HepG2 (cell line): ENCODE data around the gene RARA. TPM values are rescaled to one million over a fixed set of nuclear protein-coding genes. Genes with fewer than 3 reads are reported as not detected.
A peak's percentile ranks its signal among the peaks of the same experiment; 100 is the strongest.

ENCODE experiments used
- AGO2 ChIP-seq: fragments of 200-400 bp; formaldehyde crosslinking; optimal IDR thresholded peaks from 2 replicates; pipeline ENCODE3; 2017; ENCODE audit warnings: mild to moderate bottlenecking, low read depth, low read length, moderate library complexity
- ARID5B ChIP-seq: IDR thresholded peaks from 2 replicates; pipeline ENCODE4 v1.4.0; 2020; ENCODE audit warnings: mild to moderate bottlenecking, missing genetic modification reagents
- BCL3 ChIP-seq: sonication (generic); formaldehyde crosslinking; IDR thresholded peaks from 2 replicates; pipeline ENCODE4 v1.5.1; 2020; ENCODE audit warnings: mild to moderate bottlenecking, missing genetic modification reagents, moderate library complexity
- HNF1B ChIP-seq: sonication (generic); formaldehyde crosslinking; IDR thresholded peaks from 2 replicates; pipeline ENCODE4 v1.5.1; 2020; ENCODE audit warnings: mild to moderate bottlenecking, moderate library complexity, missing genetic modification reagents
- JUND ChIP-seq: sonication (generic); formaldehyde crosslinking; IDR thresholded peaks from 2 replicates; pipeline ENCODE4 v1.8.0; 2022; ENCODE audit warnings: mild to moderate bottlenecking, missing genetic modification reagents
- KMT2B ChIP-seq: IDR thresholded peaks from 2 replicates; pipeline ENCODE4 v1.6.1; 2016; ENCODE audit warnings: missing genetic modification reagents, missing compliant biosample characterization
- MLLT10 ChIP-seq: sonication (generic); formaldehyde crosslinking; IDR thresholded peaks from 2 replicates; pipeline ENCODE4 v1.4.0; 2020; ENCODE audit warnings: missing genetic modification reagents
- PAWR ChIP-seq: sonication (generic); formaldehyde crosslinking; IDR thresholded peaks from 2 replicates; pipeline ENCODE4 v1.4.0; 2020; ENCODE audit warnings: missing genetic modification reagents, mild to moderate bottlenecking, borderline replicate concordance
- THAP11 ChIP-seq: IDR thresholded peaks from 2 replicates; pipeline ENCODE4 v1.6.1; 2016; ENCODE audit warnings: missing biosample characterization, missing genetic modification reagents
- ZBTB37 ChIP-seq: sonication (generic); formaldehyde crosslinking; IDR thresholded peaks from 2 replicates; pipeline ENCODE4 v1.4.0; 2020; ENCODE audit warnings: mild to moderate bottlenecking, missing genetic modification reagents
- ZBTB44 ChIP-seq: sonication (generic); formaldehyde crosslinking; IDR thresholded peaks from 2 replicates; pipeline ENCODE4 v1.4.0; 2020; ENCODE audit warnings: missing genetic modification reagents
- ZNF431 ChIP-seq: sonication (generic); formaldehyde crosslinking; IDR thresholded peaks from 2 replicates; pipeline ENCODE4 v1.9.0; 2022; ENCODE audit warnings: missing genetic modification reagents, low read depth, mild to moderate bottlenecking, borderline replicate concordance
- ZNF441 ChIP-seq: sonication (generic); formaldehyde crosslinking; IDR thresholded peaks from 2 replicates; pipeline ENCODE4 v1.7.0; 2021; ENCODE audit warnings: missing genetic modification reagents, borderline replicate concordance
- ZNF484 ChIP-seq: sonication (generic); formaldehyde crosslinking; IDR thresholded peaks from 2 replicates; pipeline ENCODE4 v1.5.1; 2020; ENCODE audit warnings: mild to moderate bottlenecking, low read depth, missing genetic modification reagents, borderline replicate concordance
- ZNF747 ChIP-seq: sonication (generic); formaldehyde crosslinking; IDR thresholded peaks from 2 replicates; pipeline ENCODE4 v1.8.1; 2023; ENCODE audit warnings: missing genetic modification reagents, mild to moderate bottlenecking, borderline replicate concordance
- ZNF788 ChIP-seq: sonication (generic); formaldehyde crosslinking; IDR thresholded peaks from 2 replicates; pipeline ENCODE4 v1.5.0; 2020; ENCODE audit warnings: mild to moderate bottlenecking, missing genetic modification reagents, borderline replicate concordance
- polyA plus RNA-seq, 8 experiments: library from polyadenylated mRNA; depleted of rRNA in 3 of 8; stranded (reverse) in 7 of 8; unstranded in 1 of 8; fragments of >200 nt; fragmentation: Illumina TruSeq in 4 of 8; extraction: Trizol in 4 of 8; gene quantifications; 2 replicates each; pipeline versions ENCODE4 v1.2.1 to v1.2.3, GENCODE V29; 2011 to 2016; ENCODE audit warnings: low read depth in 4 of 8, missing spikeins in 1 of 8, mixed read lengths in 1 of 8; ENCODE audit not compliant: insufficient read depth in 1 of 8
- total RNA-seq, 5 experiments: library from RNA; depleted of rRNA; stranded (reverse); fragments of >200 nt; fragmentation: Illumina TruSeq; extraction: Trizol; gene quantifications; 2 replicates each; pipeline ENCODE4 v1.2.3, GENCODE V29; 2016; ENCODE audit warnings: low read depth in 1 of 5
- TF ChIP-seq, protein P1 (sequence below): sonication (generic); formaldehyde crosslinking; IDR thresholded peaks from 2 replicates; pipeline ENCODE4 v1.5.0; 2020; ENCODE audit warnings: missing genetic modification reagents, mild to moderate bottlenecking, borderline replicate concordance

Gene RARA
- total and polyA plus RNA-seq, 2 of the 13 experiments (the other 11 are each of a cell fraction or from before 2014, with no cell fraction given): 6.4 to 8.6 TPM

GRCh38 chr17:40340880-40341807 is 32.2 kb downstream of the RARA start (continued):
- TF ChIP-seq BCL3 (CRISPR knock-in tag): peak; percentile 49
- TF ChIP-seq PAWR: no peak
- no peak for TF ChIP-seq MLLT10 (CRISPR knock-in tag)
- peak; percentile 91 for TF ChIP-seq AGO2
- 0 out of 2 replicates have a peak, but pooled peaks have one; percentile 50 for TF ChIP-seq ZNF747 (CRISPR knock-in tag)
- TF ChIP-seq ZNF788 (CRISPR knock-in tag): peak; percentile 69
- TF ChIP-seq ARID5B (CRISPR knock-in tag): peak; percentile 53; the same call in 1 of the 2 replicates
- TF ChIP-seq HNF1B (CRISPR knock-in tag): no peak
- TF ChIP-seq, protein P1, sequence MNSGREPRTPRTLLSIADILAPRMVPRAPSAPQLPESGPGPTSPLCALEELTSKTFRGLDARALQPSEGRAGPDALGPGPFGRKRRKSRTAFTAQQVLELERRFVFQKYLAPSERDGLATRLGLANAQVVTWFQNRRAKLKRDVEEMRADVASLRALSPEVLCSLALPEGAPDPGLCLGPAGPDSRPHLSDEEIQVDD (CRISPR knock-in tag): no peak
- peak; percentile 70; the same call in 1 of the 2 replicates for TF ChIP-seq ZNF431 (CRISPR knock-in tag)
- peak; percentile 50; the same call in 1 of the 2 replicates for TF ChIP-seq KMT2B (CRISPR knock-in tag)
- TF ChIP-seq JUND (CRISPR knock-in tag): 0 out of 2 replicates have a peak, but pooled peaks have one; percentile 47
- TF ChIP-seq THAP11 (CRISPR knock-in tag): peak; percentile 77
- TF ChIP-seq ZNF441 (CRISPR knock-in tag): peak; percentile 78; the same call in 1 of the 2 replicates
- no peak for TF ChIP-seq ZNF484 (CRISPR knock-in tag)
- TF ChIP-seq ZBTB37 (CRISPR knock-in tag): peak; percentile 38; the same call in 1 of the 2 replicates
- TF ChIP-seq ZBTB44: no peak
